ENCODE data around the gene IQCE. TPM values are rescaled to one million over a fixed set of nuclear protein-coding genes. Genes with fewer than 3 reads are reported as not detected.

Gene IQCE
- total and polyA plus RNA-seq, 2 donors from 2014 or later = 6.1 to 27.8 TPM

GRCh38 chr7:2523941-2524807 lies 34.6 kb upstream of the IQCE start:
- no peak for FAIRE-seq

DNA sequence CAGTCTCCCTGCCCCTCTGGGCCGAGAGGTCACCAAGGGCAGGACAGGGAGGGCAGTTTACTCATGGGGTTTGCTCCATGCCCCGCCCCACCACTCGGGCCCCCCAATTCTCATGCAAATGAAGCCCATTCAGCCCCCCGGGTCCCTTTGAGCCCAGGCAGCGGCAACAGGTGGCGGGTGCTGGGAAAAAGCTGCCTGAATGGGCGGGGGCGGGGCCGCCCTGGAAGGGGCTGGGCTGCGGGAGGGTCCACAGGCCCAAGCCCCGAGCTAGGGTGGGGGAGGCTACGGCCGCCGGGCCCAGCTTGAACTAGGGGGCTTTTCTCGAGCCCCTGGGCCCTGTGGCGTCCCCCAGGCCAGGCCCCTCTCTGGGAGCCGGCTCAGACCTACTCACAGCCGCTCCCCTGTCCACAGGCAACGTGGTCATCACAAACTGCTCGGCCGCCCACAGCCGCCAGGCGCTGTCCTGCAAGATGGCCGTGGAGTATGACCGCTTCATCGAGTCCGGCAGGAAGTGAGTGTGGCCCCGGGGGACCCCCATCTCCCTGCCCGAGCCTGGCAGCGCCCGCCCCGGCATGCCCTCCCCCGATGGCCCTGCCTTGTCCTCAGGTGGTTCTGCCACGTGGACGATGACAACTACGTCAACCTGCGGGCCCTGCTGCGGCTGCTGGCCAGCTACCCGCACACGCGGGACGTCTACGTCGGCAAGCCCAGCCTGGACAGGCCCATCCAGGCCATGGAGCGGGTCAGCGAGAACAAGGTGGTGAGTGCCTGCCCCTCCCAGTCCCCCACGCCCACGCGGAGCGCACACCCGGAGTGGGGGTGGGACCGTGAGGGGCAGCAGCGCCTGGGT lies 33.7 kb upstream of the IQCE start:
- no peak for FAIRE-seq
- peak in 2 of 5 donors; percentile 79 to 80 for DNase-seq
- no peaks in the 10 kb centered on the region for H3K27me3 ChIP-seq (ENCODE audit: control insufficient read depth, insufficient read depth, low read length)
- peaks cover 0 to 4% (median 0%) of the 10 kb centered on the region in 3 donors for H3K36me3 ChIP-seq (ENCODE audit: control insufficient read depth in 2 of 3, insufficient read depth in 3 of 3, low read length in 3 of 3)
- TF ChIP-seq, protein P1, sequence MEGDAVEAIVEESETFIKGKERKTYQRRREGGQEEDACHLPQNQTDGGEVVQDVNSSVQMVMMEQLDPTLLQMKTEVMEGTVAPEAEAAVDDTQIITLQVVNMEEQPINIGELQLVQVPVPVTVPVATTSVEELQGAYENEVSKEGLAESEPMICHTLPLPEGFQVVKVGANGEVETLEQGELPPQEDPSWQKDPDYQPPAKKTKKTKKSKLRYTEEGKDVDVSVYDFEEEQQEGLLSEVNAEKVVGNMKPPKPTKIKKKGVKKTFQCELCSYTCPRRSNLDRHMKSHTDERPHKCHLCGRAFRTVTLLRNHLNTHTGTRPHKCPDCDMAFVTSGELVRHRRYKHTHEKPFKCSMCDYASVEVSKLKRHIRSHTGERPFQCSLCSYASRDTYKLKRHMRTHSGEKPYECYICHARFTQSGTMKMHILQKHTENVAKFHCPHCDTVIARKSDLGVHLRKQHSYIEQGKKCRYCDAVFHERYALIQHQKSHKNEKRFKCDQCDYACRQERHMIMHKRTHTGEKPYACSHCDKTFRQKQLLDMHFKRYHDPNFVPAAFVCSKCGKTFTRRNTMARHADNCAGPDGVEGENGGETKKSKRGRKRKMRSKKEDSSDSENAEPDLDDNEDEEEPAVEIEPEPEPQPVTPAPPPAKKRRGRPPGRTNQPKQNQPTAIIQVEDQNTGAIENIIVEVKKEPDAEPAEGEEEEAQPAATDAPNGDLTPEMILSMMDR (IDR thresholded peaks at IDR 0.05; ENCODE audit: borderline replicate concordance, extremely low read depth, insufficient read depth) = no peak
- H3K27ac ChIP-seq (ENCODE audit: low read depth in 2 of 2, low read length in 2 of 2) = no peak overlapping the region
- intact Hi-C loops (cut with DNase I) = no loop called here
- peaks cover 0 to 23% (median 0%) of the 10 kb centered on the region in 3 donors for H3K4me1 ChIP-seq (ENCODE audit: control insufficient read depth in 2 of 3, insufficient read depth in 2 of 3, low read depth in 1 of 3, low read length in 3 of 3)
- no peak overlapping the region for H3K9ac ChIP-seq (ENCODE audit: low read length in 3 of 3)
- H3K9me3 ChIP-seq (ENCODE audit: control insufficient read depth in 2 of 3, insufficient read depth in 1 of 3, low read length in 3 of 3) = no peaks in the 10 kb centered on the region
- H3K4me3 ChIP-seq (ENCODE audit: low read length in 3 of 3) = no peak overlapping the region

More at GRCh38 chr7:2523941-2524807, 34.6 kb upstream of the IQCE start:
- TF ChIP-seq, protein P1 (IDR thresholded peaks at IDR 0.05; ENCODE audit: borderline replicate concordance, extremely low read depth, insufficient read depth) = no peak
- Histone ChIP-seq H3K4me3 (ENCODE audit: low read length in 3 of 3) (no peak overlapping the region), H3K9me3 (ENCODE audit: control insufficient read depth in 2 of 3, insufficient read depth in 1 of 3, low read length in 3 of 3) (no peaks in the 10 kb centered on the region), H3K27ac (ENCODE audit: low read depth in 2 of 2, low read length in 2 of 2) (peak overlapping the region in 1 of 2 donors; percentile 32), H3K4me1 (ENCODE audit: control insufficient read depth in 2 of 3, insufficient read depth in 2 of 3, low read depth in 1 of 3, low read length in 3 of 3) (peaks cover 0 to 24% (median 0%) of the 10 kb centered on the region in 3 donors), H3K36me3 (ENCODE audit: control insufficient read depth in 2 of 3, insufficient read depth in 3 of 3, low read length in 3 of 3) (peaks cover 0 to 4% (median 0%) of the 10 kb centered on the region in 3 donors), H3K27me3 (ENCODE audit: control insufficient read depth, insufficient read depth, low read length) (no peaks in the 10 kb centered on the region), H3K9ac (ENCODE audit: low read length in 3 of 3) (no peak overlapping the region)
- peak; percentile 58 to 96 (median 75) for DNase-seq
- intact Hi-C loops (cut with DNase I) = no loop called here

GRCh38 chr7:2525658-2526630 lies 32.8 kb upstream of the IQCE start:
- TF ChIP-seq, protein P1 (IDR thresholded peaks at IDR 0.05; ENCODE audit: borderline replicate concordance, extremely low read depth, insufficient read depth) = no peak

More at GRCh38 chr7:2525658-2526630, 32.8 kb upstream of the IQCE start:
- H3K9me3 ChIP-seq (ENCODE audit: control insufficient read depth in 2 of 3, insufficient read depth in 1 of 3, low read length in 3 of 3) = no peaks in the 10 kb centered on the region
- H3K4me3 ChIP-seq (ENCODE audit: low read length in 3 of 3) = no peak overlapping the region
- DNase-seq (peak in 2 of 5 donors; percentile 68), FAIRE-seq (no peak)
- no peaks in the 10 kb centered on the region for H3K27me3 ChIP-seq (ENCODE audit: control insufficient read depth, insufficient read depth, low read length)
- no peak overlapping the region for H3K27ac ChIP-seq (ENCODE audit: low read depth in 2 of 2, low read length in 2 of 2)
- intact Hi-C loops (cut with DNase I) = no loop called here
- no peak overlapping the region for H3K9ac ChIP-seq (ENCODE audit: low read length in 3 of 3)
- peaks cover 0 to 4% (median 0%) of the 10 kb centered on the region in 3 donors for H3K36me3 ChIP-seq (ENCODE audit: control insufficient read depth in 2 of 3, insufficient read depth in 3 of 3, low read length in 3 of 3)
- peaks cover 0 to 21% (median 0%) of the 10 kb centered on the region in 3 donors for H3K4me1 ChIP-seq (ENCODE audit: control insufficient read depth in 2 of 3, insufficient read depth in 2 of 3, low read depth in 1 of 3, low read length in 3 of 3)

Data from kidney (tissue), 14 donors.